SIG-M5 treated with dmso at 0.1 percent for 504 hours (cell line): ENCODE results near the gene TRIP6.

ENCODE experiments used
- DNase-seq: peaks from one replicate; lab custom pipeline; 2025; ENCODE audit not compliant: unreplicated experiment; lab: John Stamatoyannopoulos, UW

TRIP6 gene

GRCh38 chr7:100888988-100889750 lies 22.0 kb downstream of the TRIP6 start, which contains the start of gene UFSP1:
TSS of gene UFSP1 (minus strand) at chr7:100889715. CDS start at chr7:100889271, 444 bp downstream.
- no peak for DNase-seq

- no peak for DNase-seq
Measured at GRCh38 chr7:100890653-100891567, 23.7 kb downstream of the TRIP6 start.

- no peak for DNase-seq
Measured at GRCh38 chr7:100891568-100892247, 24.5 kb downstream of the TRIP6 start.

- no peak for DNase-seq
Measured at GRCh38 chr7:100892364-100893317, 25.5 kb downstream of the TRIP6 start.

GRCh38 chr7:100893318-100893895 lies 26.2 kb downstream of the TRIP6 start:
- DNase-seq = no peak

GRCh38 chr7:100893910-100894721 lies 26.9 kb downstream of the TRIP6 start:
- no peak for DNase-seq

GRCh38 chr7:100894860-100895700 lies 27.9 kb downstream of the TRIP6 start:
- no peak for DNase-seq

- DNase-seq = no peak
Measured at GRCh38 chr7:100895701-100895955, 28.4 kb downstream of the TRIP6 start, which contains the start of gene ACHE. TSS of gene ACHE (minus strand) at chr7:100895888. CDS start at chr7:100894232, 1,656 bp downstream.

GRCh38 chr7:100895956-100896731 lies 29.0 kb downstream of the TRIP6 start:
- peak; percentile 54 for DNase-seq

GRCh38 chr7:100896732-100897608 lies 29.8 kb downstream of the TRIP6 start:
- DNase-seq = no peak

GRCh38 chr7:100897772-100898454 lies 30.7 kb downstream of the TRIP6 start:
- DNase-seq = no peak

- no peak for DNase-seq
Measured at GRCh38 chr7:100899432-100899831, 32.2 kb downstream of the TRIP6 start.

- DNase-seq = no peak
Measured at GRCh38 chr7:100900978-100901377, 33.8 kb downstream of the TRIP6 start.

- no peak for DNase-seq
Measured at GRCh38 chr7:100901921-100902332, 34.7 kb downstream of the TRIP6 start.

GRCh38 chr7:100902638-100903037 lies 35.5 kb downstream of the TRIP6 start:
- no peak for DNase-seq

GRCh38 chr7:100908512-100908911 lies 41.3 kb downstream of the TRIP6 start:
- DNase-seq = no peak
